Right atrium auricular region (tissue), 2 donors: Measurements from ENCODE around the gene DIP2B. TPM values are rescaled to one million over a fixed set of nuclear protein-coding genes. Genes with fewer than 3 reads are reported as not detected.

Source experiments
- DNase-seq: peaks from one replicate; pipeline ENCODE4 v3.0.0-alpha.2; 2019; ENCODE audit warnings: low spot score
- H3K27ac ChIP-seq, 2 donors: fragments of 200-600 bp; sonication (generic); 1 replicate in 1 of 2; 2 replicates in 1 of 2; pipeline ENCODE4 v1.5.1; 2016 to 2019
- H3K27me3 ChIP-seq, 2 donors: fragments of 200-600 bp; sonication (generic); one replicate each; pipeline versions ENCODE4 v1.5.1 to v1.6.0; 2017 to 2019
- H3K36me3 ChIP-seq: fragments of 200-600 bp; sonication (generic); one replicate; pipeline ENCODE4 v1.5.1; 2016
- H3K4me1 ChIP-seq, 2 donors: fragments of 200-600 bp; sonication (generic); one replicate each; pipeline versions ENCODE4 v1.5.1 to v1.6.0; 2017 to 2019
- H3K4me3 ChIP-seq, 2 donors: fragments of 200-600 bp; sonication (generic); 1 replicate in 1 of 2; 2 replicates in 1 of 2; pipeline ENCODE4 v1.5.1; 2017 to 2019; ENCODE audit warnings: mild to moderate bottlenecking in 1 of 2, moderate library complexity in 1 of 2
- H3K9me3 ChIP-seq, 2 donors: fragments of 200-600 bp; sonication (generic); one replicate each; pipeline ENCODE4 v1.5.1; 2019
- total RNA-seq, 2 donors: library from RNA; depleted of rRNA; stranded (reverse); fragments of >200 nt; gene quantifications; one replicate each; pipeline ENCODE4 v1.1.0, GENCODE V29; 2016
- TF ChIP-seq, protein P1 (sequence below), 2 donors: fragments of 200-600 bp; sonication (generic); IDR thresholded peaks; one replicate each; pipeline ENCODE4 v1.5.1; 2019; ENCODE audit warnings: antibody characterized with exemption in 2 of 2

Gene DIP2B
- total RNA-seq, 2 donors from 2014 or later, result 11.6 to 15.2 TPM

DNA sequence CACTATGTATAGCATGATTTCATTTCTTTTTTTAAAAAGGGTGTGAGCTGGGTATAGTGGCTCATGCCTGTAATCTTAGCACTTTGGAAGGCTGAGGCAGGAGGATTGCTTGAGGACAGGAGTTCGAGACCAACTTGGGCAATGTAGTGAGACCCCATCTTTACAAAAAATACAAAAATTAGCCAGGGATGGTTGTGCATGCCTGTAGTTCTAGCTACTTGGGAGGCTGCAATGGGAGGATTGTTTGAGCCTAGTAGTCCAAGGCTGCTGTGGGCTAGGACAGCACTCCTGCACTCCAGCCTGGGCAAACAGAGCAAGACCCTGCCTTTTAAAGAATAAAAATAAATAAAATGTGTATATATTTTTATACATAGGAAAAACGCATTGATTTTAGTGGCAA is 43.0 kb downstream of the DIP2B start:
- TF ChIP-seq, protein P1, sequence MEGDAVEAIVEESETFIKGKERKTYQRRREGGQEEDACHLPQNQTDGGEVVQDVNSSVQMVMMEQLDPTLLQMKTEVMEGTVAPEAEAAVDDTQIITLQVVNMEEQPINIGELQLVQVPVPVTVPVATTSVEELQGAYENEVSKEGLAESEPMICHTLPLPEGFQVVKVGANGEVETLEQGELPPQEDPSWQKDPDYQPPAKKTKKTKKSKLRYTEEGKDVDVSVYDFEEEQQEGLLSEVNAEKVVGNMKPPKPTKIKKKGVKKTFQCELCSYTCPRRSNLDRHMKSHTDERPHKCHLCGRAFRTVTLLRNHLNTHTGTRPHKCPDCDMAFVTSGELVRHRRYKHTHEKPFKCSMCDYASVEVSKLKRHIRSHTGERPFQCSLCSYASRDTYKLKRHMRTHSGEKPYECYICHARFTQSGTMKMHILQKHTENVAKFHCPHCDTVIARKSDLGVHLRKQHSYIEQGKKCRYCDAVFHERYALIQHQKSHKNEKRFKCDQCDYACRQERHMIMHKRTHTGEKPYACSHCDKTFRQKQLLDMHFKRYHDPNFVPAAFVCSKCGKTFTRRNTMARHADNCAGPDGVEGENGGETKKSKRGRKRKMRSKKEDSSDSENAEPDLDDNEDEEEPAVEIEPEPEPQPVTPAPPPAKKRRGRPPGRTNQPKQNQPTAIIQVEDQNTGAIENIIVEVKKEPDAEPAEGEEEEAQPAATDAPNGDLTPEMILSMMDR (IDR thresholded peaks at IDR 0.05), result no peak
- Histone ChIP-seq H3K27ac (no peak overlapping the region), H3K9me3 (no peaks in the 10 kb centered on the region), H3K27me3 (no peaks in the 10 kb centered on the region), H3K4me1 (peaks cover 0 to 15% of the 10 kb centered on the region in 2 donors), H3K4me3 (no peak overlapping the region), H3K36me3 (no peaks in the 10 kb centered on the region)
- no peak for DNase-seq

DNA sequence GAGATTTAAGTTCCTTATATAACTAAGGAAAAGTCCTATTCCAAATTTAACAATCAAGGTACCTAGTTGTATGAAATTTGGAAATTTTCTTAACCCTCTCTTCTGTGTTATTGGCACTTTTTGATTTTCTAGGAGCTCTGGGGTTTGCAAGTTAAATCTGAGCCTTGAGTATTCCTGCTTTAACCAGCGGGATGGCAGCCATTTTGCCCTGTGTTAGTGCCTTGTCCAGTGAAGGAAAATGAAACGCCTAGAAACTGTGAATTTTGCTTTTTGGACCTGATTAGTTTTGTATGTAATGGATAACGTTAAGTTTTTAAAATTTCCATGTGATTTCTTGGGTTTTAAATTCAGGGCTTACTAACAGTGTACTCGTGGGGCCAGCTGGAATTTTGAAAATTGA is 45.1 kb downstream of the DIP2B start:
- H3K27ac ChIP-seq, result peak overlapping the region in 1 of 2 donors; percentile 8
- no peaks in the 10 kb centered on the region for H3K27me3 ChIP-seq
- peaks cover 0 to 15% of the 10 kb centered on the region in 2 donors for H3K4me1 ChIP-seq
- no peak overlapping the region for H3K4me3 ChIP-seq
- TF ChIP-seq, protein P1 (IDR thresholded peaks at IDR 0.05), result no peak
- DNase-seq, result no peak
- no peaks in the 10 kb centered on the region for H3K9me3 ChIP-seq
- no peaks in the 10 kb centered on the region for H3K36me3 ChIP-seq

DNA sequence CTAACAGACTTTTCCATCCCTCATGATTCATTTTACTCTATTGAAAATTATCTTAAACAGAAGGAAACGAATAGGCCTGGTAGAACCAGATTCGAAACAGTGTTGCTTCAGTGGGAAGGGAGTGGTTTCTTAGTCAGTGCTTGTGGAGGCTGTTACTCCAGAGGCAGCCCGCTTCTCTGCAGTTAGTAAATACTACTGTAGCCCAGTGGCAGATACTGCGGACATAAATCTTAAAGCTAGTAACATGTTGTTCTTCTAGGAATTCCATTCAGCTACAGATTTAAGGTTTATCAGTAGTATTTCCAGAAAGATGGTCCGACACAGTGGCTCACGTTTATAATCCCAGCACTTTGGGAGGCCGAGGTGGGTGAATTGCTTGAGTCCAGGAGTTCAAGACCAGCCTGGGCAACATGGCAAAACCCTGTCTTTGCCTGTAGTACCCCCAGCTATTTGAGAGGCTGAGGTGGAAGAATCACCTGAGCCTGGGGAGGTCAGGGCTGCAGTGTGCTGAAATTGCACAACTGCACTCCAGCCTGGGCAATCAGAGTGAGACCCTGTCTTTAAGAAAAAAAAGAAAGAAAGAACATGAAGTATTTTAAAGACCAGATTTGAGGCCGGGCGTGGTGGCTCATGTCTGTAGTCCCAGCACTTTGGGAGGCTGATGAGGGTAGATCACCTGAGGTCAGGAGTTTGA is 45.9 kb downstream of the DIP2B start:
- Histone ChIP-seq H3K27me3 (no peaks in the 10 kb centered on the region), H3K27ac (no peak overlapping the region), H3K36me3 (no peaks in the 10 kb centered on the region), H3K9me3 (no peaks in the 10 kb centered on the region), H3K4me1 (peaks cover 0 to 20% of the 10 kb centered on the region in 2 donors), H3K4me3 (no peak overlapping the region)
- TF ChIP-seq, protein P1 (IDR thresholded peaks at IDR 0.05), result no peak
- no peak for DNase-seq

DNA sequence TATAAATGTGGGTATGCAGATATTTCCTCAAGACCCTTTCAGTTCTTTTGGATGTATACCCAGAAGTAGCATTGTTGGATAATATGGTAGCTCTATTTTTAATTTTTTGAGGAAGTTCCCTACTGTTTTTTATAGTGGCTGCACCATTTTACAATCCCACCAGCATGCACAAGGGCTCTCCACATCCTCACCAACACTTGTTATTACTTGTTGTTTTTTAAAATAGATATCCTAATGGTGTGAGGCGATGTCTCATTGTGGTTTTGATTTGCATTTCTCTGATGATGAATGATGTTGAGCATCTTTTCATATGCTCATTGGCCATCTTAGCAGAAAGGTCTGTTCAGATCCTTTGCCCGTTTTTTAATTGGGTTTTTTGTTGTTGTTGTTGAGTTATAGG is 47.1 kb downstream of the DIP2B start:
- Histone ChIP-seq H3K27me3 (no peaks in the 10 kb centered on the region), H3K36me3 (no peaks in the 10 kb centered on the region), H3K9me3 (no peaks in the 10 kb centered on the region), H3K27ac (no peak overlapping the region), H3K4me1 (peaks cover 0 to 14% of the 10 kb centered on the region in 2 donors), H3K4me3 (no peak overlapping the region)
- no peak for DNase-seq
- TF ChIP-seq, protein P1 (IDR thresholded peaks at IDR 0.05), result no peak

DNA sequence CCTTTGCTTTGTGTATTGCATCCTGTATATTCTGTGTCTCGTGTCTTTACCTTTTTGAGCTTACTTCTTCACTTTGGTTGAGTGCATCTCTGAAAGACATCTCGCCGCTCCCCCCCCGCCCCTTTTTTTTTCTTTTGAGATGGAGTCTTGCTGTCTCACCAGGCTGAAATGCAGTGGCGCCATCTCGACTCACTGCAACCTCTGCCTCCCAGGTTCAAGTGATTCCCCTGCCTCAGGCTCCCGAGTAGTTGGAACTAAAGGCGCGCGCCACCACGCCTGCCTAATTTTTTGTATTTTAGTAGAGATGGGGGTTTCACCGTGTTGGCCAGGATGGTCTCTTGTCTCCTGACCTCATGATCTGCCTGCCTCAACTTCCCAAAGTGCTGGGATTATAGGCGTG is 49.9 kb downstream of the DIP2B start:
- TF ChIP-seq, protein P1 (IDR thresholded peaks at IDR 0.05), result no peak
- no peak for DNase-seq
- Histone ChIP-seq H3K27me3 (no peaks in the 10 kb centered on the region), H3K9me3 (no peaks in the 10 kb centered on the region), H3K4me1 (peaks cover 0 to 14% of the 10 kb centered on the region in 2 donors), H3K36me3 (no peaks in the 10 kb centered on the region), H3K4me3 (no peak overlapping the region), H3K27ac (no peak overlapping the region)

DNA sequence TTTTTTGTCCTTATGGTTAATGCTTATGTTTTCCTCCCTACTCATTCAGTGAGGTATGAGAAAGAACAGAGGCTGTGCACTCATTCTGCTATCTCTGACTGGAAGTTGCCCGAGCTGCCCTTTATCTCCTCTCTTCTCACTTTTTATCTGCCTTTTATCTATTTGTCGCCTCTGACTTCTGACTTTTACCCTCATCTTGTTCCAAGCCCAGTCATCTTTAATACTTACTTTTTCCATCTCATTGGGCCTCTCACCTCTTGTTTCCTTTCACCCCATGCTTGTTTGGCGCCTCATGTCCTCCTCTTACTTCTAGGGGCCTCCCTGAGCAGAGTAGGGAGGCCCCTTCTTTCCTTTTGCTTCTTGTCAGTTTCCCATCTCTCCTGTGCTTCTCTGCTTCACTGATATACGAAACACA is 50.7 kb downstream of the DIP2B start:
- H3K27me3 ChIP-seq, result no peaks in the 10 kb centered on the region
- peaks cover 0 to 13% of the 10 kb centered on the region in 2 donors for H3K4me1 ChIP-seq
- no peaks in the 10 kb centered on the region for H3K9me3 ChIP-seq
- H3K36me3 ChIP-seq, result no peaks in the 10 kb centered on the region
- H3K4me3 ChIP-seq, result no peak overlapping the region
- TF ChIP-seq, protein P1 (IDR thresholded peaks at IDR 0.05), result no peak
- H3K27ac ChIP-seq, result no peak overlapping the region
- DNase-seq, result no peak
